GM18519 (cell line): ENCODE measurements around the gene ALG10B.

Source experiments
- ATAC-seq: cut with Tn5 transposase; IDR thresholded peaks from one replicate; pipeline ENCODE4 v1.9.1; 2021; ENCODE audit warnings: mild to moderate bottlenecking, moderate library complexity; ENCODE audit not compliant: unreplicated experiment, low FRiP score

Gene ALG10B

GRCh38 chr12:38373784-38374183 is 57.2 kb downstream of the ALG10B start:
- ATAC-seq: no peak

- ATAC-seq: no peak
Observed at GRCh38 chr12:38374751-38375150, 58.2 kb downstream of the ALG10B start.
